GM12878 (cell line): ENCODE results near the gene PAIP1. TPM values are rescaled to one million over a fixed set of nuclear protein-coding genes. Genes with fewer than 3 reads are reported as not detected.

Experiments
- ATAC-seq: fragments of 200-7000 bp; cut with Tn5 transposase; 3 replicates; pipeline ENCODE4 v1.9.1; 2020; ENCODE audit warnings: mild to moderate bottlenecking, moderate library complexity
- BruUV-seq: library from RNA; stranded (reverse); fragments of 400-500 nt; replicated peaks from 2 replicates; lab custom pipeline; 2021; lab: Mats Ljungman, UMichigan
- CTCF ChIA-PET: fragments of 300-600 bp; sonication (Branson Sonifier 250); formaldehyde crosslinking; extraction: SDS; loops from one replicate; lab custom pipeline; 2021; ENCODE audit warnings: inconsistent platforms; lab: Yijun Ruan, JAX
- POLR2A ChIA-PET: fragments of 350-600 bp; formaldehyde crosslinking; extraction: SDS; loops from one replicate; lab custom pipeline; 2021; ENCODE audit warnings: inconsistent platforms; lab: Charles Lee
- RAD21 ChIA-PET: fragments of 300-600 bp; sonication (Branson Sonifier 250); formaldehyde crosslinking; loops from one replicate; lab custom pipeline; 2023; ENCODE audit warnings: antibody characterized with exemption; ENCODE audit not compliant: unreplicated experiment; lab: Charles Lee
- SMC1A ChIA-PET: fragments of 300-600 bp; sonication (Branson Sonifier 250); formaldehyde crosslinking; loops from one replicate; lab custom pipeline; 2023; ENCODE audit not compliant: unreplicated experiment, uncharacterized antibody; lab: Charles Lee
- DNase-seq: peaks from one replicate; pipeline ENCODE4 v3.0.0-alpha.2; 2011; ENCODE audit warnings: low read depth, low spot score
- FAIRE-seq: peaks from 3 replicates; lab custom pipeline; 2011; peaks lifted over from hg19 to GRCh38; lab: Jason Lieb, UNC
- H2AFZ ChIP-seq: 2 replicates; pipeline ENCODE4 v1.6.0; 2011; ENCODE audit warnings: low read depth, low read length, control low read depth; ENCODE audit not compliant: control insufficient read depth
- H3K27ac ChIP-seq: 2 replicates; pipeline ENCODE4 v1.5.1; 2011; ENCODE audit warnings: control low read depth; ENCODE audit not compliant: control insufficient read depth, insufficient read depth
- H3K27me3 ChIP-seq, 2 experiments: replicated peaks in 1 of 2; 2 replicates each; pipeline versions ENCODE4 v1.6.0 to v1.6.1; 2011; ENCODE audit warnings: low read length in 1 of 2; ENCODE audit not compliant: control insufficient read depth in 2 of 2, insufficient read depth in 2 of 2
- H3K36me3 ChIP-seq, 2 experiments: 2 replicates each; pipeline ENCODE4 v1.5.1; 2011; ENCODE audit warnings: low read length in 1 of 2; ENCODE audit not compliant: control insufficient read depth in 2 of 2, insufficient read depth in 2 of 2
- H3K4me1 ChIP-seq: 2 replicates; pipeline ENCODE4 v1.6.1; 2011; ENCODE audit warnings: mild to moderate bottlenecking, low read length, moderate library complexity, mixed read lengths; ENCODE audit not compliant: control insufficient read depth, insufficient read depth
- H3K4me2 ChIP-seq: 2 replicates; pipeline ENCODE4 v1.6.0; 2011; ENCODE audit warnings: control low read depth; ENCODE audit not compliant: control insufficient read depth, insufficient read depth
- H3K4me3 ChIP-seq: fragments of 200-600 bp; sonication (generic); 2 replicates; pipeline ENCODE4 v1.5.1; 2016
- H3K79me2 ChIP-seq: 2 replicates; pipeline ENCODE4 v1.6.0; 2011; ENCODE audit warnings: low read length; ENCODE audit not compliant: control insufficient read depth, insufficient read depth
- H3K9ac ChIP-seq: 2 replicates; pipeline ENCODE4 v1.8.0; 2011; ENCODE audit warnings: low read length, control low read depth, mixed read lengths; ENCODE audit not compliant: control insufficient read depth, insufficient read depth
- H3K9me3 ChIP-seq: replicated peaks from 3 replicates; pipeline ENCODE4 v1.5.1; 2011; ENCODE audit warnings: mild to moderate bottlenecking, low read length; ENCODE audit not compliant: control insufficient read depth, insufficient read depth
- H4K20me1 ChIP-seq: 2 replicates; pipeline ENCODE4 v1.6.0; 2011; ENCODE audit not compliant: control insufficient read depth, insufficient read depth
- BRCA1 ChIP-seq: IDR thresholded peaks from 2 replicates; pipeline ENCODE4 v1.6.1; 2011; ENCODE audit warnings: low read depth, low read length, improper control_type of control experiment
- CREB1 ChIP-seq: IDR thresholded peaks from 2 replicates; pipeline ENCODE4 v1.6.1; 2012; ENCODE audit warnings: low read depth, mild to moderate bottlenecking, inconsistent platforms
- GABPA ChIP-seq: IDR thresholded peaks from 2 replicates; pipeline ENCODE4 v1.6.1; 2014; ENCODE audit warnings: antibody characterized with exemption, low read depth, mild to moderate bottlenecking, inconsistent platforms
- NBN ChIP-seq: fragments of 450-650 bp; IDR thresholded peaks from 2 replicates; pipeline ENCODE4 v1.6.1; 2016
- POLR2A ChIP-seq: IDR thresholded peaks from 2 replicates; pipeline ENCODE4 v1.6.1; 2011; ENCODE audit warnings: low read depth, mild to moderate bottlenecking, low read length
- SIN3A ChIP-seq: IDR thresholded peaks from 2 replicates; pipeline ENCODE4 v1.6.1; 2012; ENCODE audit warnings: low read depth, low read length, improper control_type of control experiment
- SP1 ChIP-seq: IDR thresholded peaks from one replicate; pipeline ENCODE4 v1.6.1; 2011; ENCODE audit warnings: low read depth, low read length
- YY1 ChIP-seq: IDR thresholded peaks from 2 replicates; pipeline ENCODE4 v1.6.1; 2011; ENCODE audit warnings: low read depth, mild to moderate bottlenecking, low read length
- WGBS: methylation state at CpG from one replicate; pipeline ENCODE4 v1.1.6; 2016; ENCODE audit warnings: low lambda C conversion rate; ENCODE audit not compliant: insufficient replicate concordance, insufficient coverage; ENCODE audit errors: missing lambda C conversion rate; 5-methylcytosine and 5-hydroxymethylcytosine counted together
- in situ Hi-C: fragments of 300-500 bp; cut with MboI; formaldehyde crosslinking; loops from 9 replicates; pipeline ENCODE4 v1.14.3; 2018; ENCODE audit warnings: mixed read lengths
- intact Hi-C: fragments of 100-400 bp; cut with micrococcal nuclease; formaldehyde crosslinking; loops from one replicate; pipeline ENCODE4 v1.14.2; 2022; ENCODE audit not compliant: unreplicated experiment
- polyA plus RNA-seq, 11 experiments: library from polyadenylated mRNA; depleted of rRNA in 4 of 11; unstranded in 6 of 11; stranded (reverse) in 5 of 11; fragments of >200 nt; fragmentation: Nextera tagmentation in 4 of 11; fragmentation: Illumina TruSeq in 1 of 11; extraction: Ambion mirVana in 4 of 11; extraction: Trizol in 1 of 11; gene quantifications; 1 replicate in 1 of 11; 2 replicates in 10 of 11; pipeline versions ENCODE4 v1.2.1 to v1.2.3, GENCODE V29; 2011 to 2016; ENCODE audit warnings: inconsistent platforms in 2 of 11, missing spikeins in 2 of 11, low read depth in 1 of 11
- total RNA-seq, 4 experiments: library from RNA; depleted of rRNA in 3 of 4; stranded (reverse); fragments of >200 nt in 3 of 4; fragmentation: Illumina TruSeq in 1 of 4; extraction: Trizol in 1 of 4; gene quantifications; 2 replicates each; pipeline versions ENCODE4 v1.2.1 to v1.2.3, GENCODE V29; 2013 to 2021
- TF ChIP-seq, protein P1 (sequence below), 3 experiments: IDR thresholded peaks in 2 of 3; conservative IDR thresholded peaks in 1 of 3; 2 replicates each; pipeline ENCODE4 v1.5.1; 2011; ENCODE audit warnings: low read depth in 3 of 3, low read length in 3 of 3, mild to moderate bottlenecking in 3 of 3, control low read depth in 2 of 3, moderate library complexity in 2 of 3, inconsistent platforms in 1 of 3, mixed read lengths in 1 of 3; ENCODE audit not compliant: control insufficient read depth in 2 of 3, insufficient read depth in 1 of 3; ENCODE audit errors: extremely low read depth in 1 of 3
- TF ChIP-seq, protein P2 (sequence below): IDR thresholded peaks from 2 replicates; pipeline ENCODE4 v1.6.1; 2012; ENCODE audit warnings: improper control_type of control experiment, low read depth, low read length; ENCODE audit not compliant: insufficient replicate concordance
- TF ChIP-seq, protein P3 (sequence below): IDR thresholded peaks from 2 replicates; pipeline ENCODE4 v1.6.1; 2012; ENCODE audit warnings: low read length, inconsistent platforms

PAIP1 gene
- total and polyA plus RNA-seq, 10 of the 15 experiments (the other 5 are each of a cell fraction or from before 2014, with no cell fraction given): 37.4 to 90.9 (median 57.0) TPM

DNA sequence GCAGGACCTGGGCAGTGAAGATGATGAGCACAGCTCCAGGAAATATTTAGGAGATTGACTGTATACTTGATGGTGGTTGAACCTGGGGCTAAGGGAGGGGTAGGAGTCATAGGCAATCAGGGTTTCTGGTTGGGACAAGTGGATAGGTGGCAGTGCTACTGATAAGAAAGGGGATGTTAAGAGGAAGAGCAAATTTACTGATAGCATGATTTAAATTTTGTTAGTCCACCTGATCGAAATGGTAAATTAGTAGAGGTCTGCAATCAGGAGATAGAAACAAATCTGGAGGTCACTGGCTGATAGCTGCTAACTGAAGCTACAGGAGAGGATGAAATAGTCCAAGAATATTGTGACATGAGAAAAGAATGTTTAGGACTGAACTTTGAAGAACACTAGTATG is 36.3 kb downstream of the PAIP1 start (continued):
- TF ChIP-seq, protein P1, sequence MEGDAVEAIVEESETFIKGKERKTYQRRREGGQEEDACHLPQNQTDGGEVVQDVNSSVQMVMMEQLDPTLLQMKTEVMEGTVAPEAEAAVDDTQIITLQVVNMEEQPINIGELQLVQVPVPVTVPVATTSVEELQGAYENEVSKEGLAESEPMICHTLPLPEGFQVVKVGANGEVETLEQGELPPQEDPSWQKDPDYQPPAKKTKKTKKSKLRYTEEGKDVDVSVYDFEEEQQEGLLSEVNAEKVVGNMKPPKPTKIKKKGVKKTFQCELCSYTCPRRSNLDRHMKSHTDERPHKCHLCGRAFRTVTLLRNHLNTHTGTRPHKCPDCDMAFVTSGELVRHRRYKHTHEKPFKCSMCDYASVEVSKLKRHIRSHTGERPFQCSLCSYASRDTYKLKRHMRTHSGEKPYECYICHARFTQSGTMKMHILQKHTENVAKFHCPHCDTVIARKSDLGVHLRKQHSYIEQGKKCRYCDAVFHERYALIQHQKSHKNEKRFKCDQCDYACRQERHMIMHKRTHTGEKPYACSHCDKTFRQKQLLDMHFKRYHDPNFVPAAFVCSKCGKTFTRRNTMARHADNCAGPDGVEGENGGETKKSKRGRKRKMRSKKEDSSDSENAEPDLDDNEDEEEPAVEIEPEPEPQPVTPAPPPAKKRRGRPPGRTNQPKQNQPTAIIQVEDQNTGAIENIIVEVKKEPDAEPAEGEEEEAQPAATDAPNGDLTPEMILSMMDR (IDR thresholded peaks at IDR 0.05 in 2 of 3, conservative IDR thresholded peaks at IDR 0.05 in 1 of 3; ENCODE audit: control insufficient read depth in 2 of 3, extremely low read depth in 1 of 3, insufficient read depth in 1 of 3, low read depth in 3 of 3, low read length in 3 of 3): no peak
- TF ChIP-seq BRCA1 (no peak), CREB1 (no peak)
- TF ChIP-seq, all 136 proteins: peak for 0

DNA sequence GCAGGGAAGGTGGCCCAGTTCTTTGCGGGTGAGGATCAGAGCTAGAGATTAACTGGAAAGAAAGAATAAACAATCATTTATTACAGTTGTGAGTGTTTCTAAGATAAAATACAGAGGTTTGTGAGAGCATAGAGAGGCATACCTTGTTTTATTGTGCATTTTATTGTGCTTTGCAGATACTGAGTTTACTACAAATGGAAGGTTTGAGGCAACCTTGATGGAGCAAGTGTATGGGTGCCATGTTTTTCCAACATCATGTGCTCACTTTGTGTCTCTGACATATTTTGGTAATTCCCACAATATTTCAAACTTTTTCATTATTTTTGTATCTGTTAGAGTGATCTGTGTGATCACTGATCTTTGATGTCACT is 41.2 kb downstream of the PAIP1 start:
- peak overlapping the region; percentile 92 for H3K4me3 ChIP-seq
- no peaks in the 10 kb centered on the region for H3K4me1 ChIP-seq
- peaks cover 23% of the 10 kb centered on the region for H3K79me2 ChIP-seq
- no peak for DNase-seq
- H3K27ac ChIP-seq: peak overlapping the region; percentile 74
- H3K4me2 ChIP-seq: peak overlapping the region; percentile 66
- FAIRE-seq: no peak
- no TSS peak for BruUV-seq
- H3K9me3 ChIP-seq: no peaks in the 10 kb centered on the region
- H3K36me3 ChIP-seq: no peaks in the 10 kb centered on the region
- ChIA-PET CTCF (interaction anchor here (0.7 to 2.2 kb wide), 2 partner anchors 10 to 31 kb away, joined by 3 to 20 read pairs; partner anchors contain the start of gene TMEM267), RAD21 (interaction anchor here (1.1 to 1.6 kb wide), 4 partner anchors 30 to 395 kb away, joined by 3 to 7 read pairs (median 4); partner anchors contain the start of genes TMEM267 and ZNF131), POLR2A (interaction anchor here (1.0 to 3.9 kb wide), 4 partner anchors 13 to 204 kb away, joined by 3 to 24 read pairs (median 4); partner anchors contain the start of gene TMEM267), SMC1A (interaction anchor here (1.2 to 2.7 kb wide), 3 partner anchors 30 to 38 kb away, joined by 5 to 12 read pairs (median 6); partner anchors contain the start of gene TMEM267)
- H2AFZ ChIP-seq: peak overlapping the region; percentile 65
- intact Hi-C loops (loop anchor here (1.0 kb wide), 1 partner anchor 31 kb away; no protein-coding TSS in a partner anchor), in situ Hi-C loops (no loop called here)
- ATAC-seq: no peak
- H3K27me3 ChIP-seq: no peaks in the 10 kb centered on the region
- H3K9ac ChIP-seq: peak overlapping the region; percentile 64
- 95% methylated on average over 1 of the region's 1 CpG for WGBS
- H4K20me1 ChIP-seq: no peaks in the 10 kb centered on the region
- TF ChIP-seq SP1 (no peak), POLR2A (no peak), SIN3A (no peak), GABPA (no peak), YY1 (peak; percentile 40; the same call in 1 of the 2 replicates), NBN (no peak)
- TF ChIP-seq, protein P2, sequence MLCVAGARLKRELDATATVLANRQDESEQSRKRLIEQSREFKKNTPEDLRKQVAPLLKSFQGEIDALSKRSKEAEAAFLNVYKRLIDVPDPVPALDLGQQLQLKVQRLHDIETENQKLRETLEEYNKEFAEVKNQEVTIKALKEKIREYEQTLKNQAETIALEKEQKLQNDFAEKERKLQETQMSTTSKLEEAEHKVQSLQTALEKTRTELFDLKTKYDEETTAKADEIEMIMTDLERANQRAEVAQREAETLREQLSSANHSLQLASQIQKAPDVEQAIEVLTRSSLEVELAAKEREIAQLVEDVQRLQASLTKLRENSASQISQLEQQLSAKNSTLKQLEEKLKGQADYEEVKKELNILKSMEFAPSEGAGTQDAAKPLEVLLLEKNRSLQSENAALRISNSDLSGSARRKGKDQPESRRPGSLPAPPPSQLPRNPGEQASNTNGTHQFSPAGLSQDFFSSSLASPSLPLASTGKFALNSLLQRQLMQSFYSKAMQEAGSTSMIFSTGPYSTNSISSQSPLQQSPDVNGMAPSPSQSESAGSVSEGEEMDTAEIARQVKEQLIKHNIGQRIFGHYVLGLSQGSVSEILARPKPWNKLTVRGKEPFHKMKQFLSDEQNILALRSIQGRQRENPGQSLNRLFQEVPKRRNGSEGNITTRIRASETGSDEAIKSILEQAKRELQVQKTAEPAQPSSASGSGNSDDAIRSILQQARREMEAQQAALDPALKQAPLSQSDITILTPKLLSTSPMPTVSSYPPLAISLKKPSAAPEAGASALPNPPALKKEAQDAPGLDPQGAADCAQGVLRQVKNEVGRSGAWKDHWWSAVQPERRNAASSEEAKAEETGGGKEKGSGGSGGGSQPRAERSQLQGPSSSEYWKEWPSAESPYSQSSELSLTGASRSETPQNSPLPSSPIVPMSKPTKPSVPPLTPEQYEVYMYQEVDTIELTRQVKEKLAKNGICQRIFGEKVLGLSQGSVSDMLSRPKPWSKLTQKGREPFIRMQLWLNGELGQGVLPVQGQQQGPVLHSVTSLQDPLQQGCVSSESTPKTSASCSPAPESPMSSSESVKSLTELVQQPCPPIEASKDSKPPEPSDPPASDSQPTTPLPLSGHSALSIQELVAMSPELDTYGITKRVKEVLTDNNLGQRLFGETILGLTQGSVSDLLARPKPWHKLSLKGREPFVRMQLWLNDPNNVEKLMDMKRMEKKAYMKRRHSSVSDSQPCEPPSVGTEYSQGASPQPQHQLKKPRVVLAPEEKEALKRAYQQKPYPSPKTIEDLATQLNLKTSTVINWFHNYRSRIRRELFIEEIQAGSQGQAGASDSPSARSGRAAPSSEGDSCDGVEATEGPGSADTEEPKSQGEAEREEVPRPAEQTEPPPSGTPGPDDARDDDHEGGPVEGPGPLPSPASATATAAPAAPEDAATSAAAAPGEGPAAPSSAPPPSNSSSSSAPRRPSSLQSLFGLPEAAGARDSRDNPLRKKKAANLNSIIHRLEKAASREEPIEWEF: no peak
- TF ChIP-seq, protein P3, sequence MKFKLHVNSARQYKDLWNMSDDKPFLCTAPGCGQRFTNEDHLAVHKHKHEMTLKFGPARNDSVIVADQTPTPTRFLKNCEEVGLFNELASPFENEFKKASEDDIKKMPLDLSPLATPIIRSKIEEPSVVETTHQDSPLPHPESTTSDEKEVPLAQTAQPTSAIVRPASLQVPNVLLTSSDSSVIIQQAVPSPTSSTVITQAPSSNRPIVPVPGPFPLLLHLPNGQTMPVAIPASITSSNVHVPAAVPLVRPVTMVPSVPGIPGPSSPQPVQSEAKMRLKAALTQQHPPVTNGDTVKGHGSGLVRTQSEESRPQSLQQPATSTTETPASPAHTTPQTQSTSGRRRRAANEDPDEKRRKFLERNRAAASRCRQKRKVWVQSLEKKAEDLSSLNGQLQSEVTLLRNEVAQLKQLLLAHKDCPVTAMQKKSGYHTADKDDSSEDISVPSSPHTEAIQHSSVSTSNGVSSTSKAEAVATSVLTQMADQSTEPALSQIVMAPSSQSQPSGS: no peak
